ENCODE results near the gene BIRC6. TPM values are rescaled to one million over a fixed set of nuclear protein-coding genes. Genes with fewer than 3 reads are reported as not detected.

BIRC6 gene
- total RNA-seq, 2 donors from 2014 or later, result 149 to 160 TPM

DNA sequence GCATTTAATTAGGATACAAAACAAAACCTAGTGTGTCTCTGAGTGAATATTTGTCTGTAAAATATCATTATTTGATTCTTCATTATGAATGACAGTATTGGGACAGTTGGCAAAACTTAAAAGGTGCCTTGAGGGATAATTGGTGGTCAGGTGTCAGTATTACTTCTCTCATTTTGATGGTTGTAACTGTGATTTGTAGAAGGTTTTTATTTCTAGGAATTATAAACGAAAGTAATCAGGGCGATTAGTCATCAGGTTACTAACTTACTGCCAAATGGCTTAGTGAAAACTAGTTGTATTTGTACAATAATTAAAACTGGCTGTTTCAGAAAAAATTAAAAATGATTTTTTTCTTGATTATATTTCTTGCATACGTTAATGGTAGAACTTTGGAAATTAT lies 117.6 kb downstream of the BIRC6 start:
- no peak overlapping the region for H3K27ac ChIP-seq
- peaks cover 12% of the 10 kb centered on the region for H3K36me3 ChIP-seq
- ATAC-seq (ENCODE audit: insufficient number of reproducible peaks, low FRiP score, low read depth), result no peak
- no peaks in the 10 kb centered on the region for H3K4me1 ChIP-seq (ENCODE audit: control insufficient read depth in 1 of 2, low read depth in 2 of 2)
- H3K9me3 ChIP-seq, result no peaks in the 10 kb centered on the region
- no peak overlapping the region for H3K4me3 ChIP-seq
- no peak for TF ChIP-seq CTCF (IDR thresholded peaks at IDR 0.05)
- no peak for DNase-seq (ENCODE audit: low spot score)
- H3K27me3 ChIP-seq (replicated peaks; ENCODE audit: insufficient read depth), result no peaks in the 10 kb centered on the region

- ATAC-seq (ENCODE audit: insufficient number of reproducible peaks, low FRiP score, low read depth), result no peak
- no peak for DNase-seq (ENCODE audit: low spot score)
- no peak for TF ChIP-seq CTCF (IDR thresholded peaks at IDR 0.05)
- no peak overlapping the region for H3K4me3 ChIP-seq
- H3K27me3 ChIP-seq (replicated peaks; ENCODE audit: insufficient read depth), result no peaks in the 10 kb centered on the region
- H3K36me3 ChIP-seq, result peaks cover 28% of the 10 kb centered on the region
- no peak overlapping the region for H3K27ac ChIP-seq
- no peaks in the 10 kb centered on the region for H3K4me1 ChIP-seq (ENCODE audit: control insufficient read depth in 1 of 2, low read depth in 2 of 2)
- H3K9me3 ChIP-seq, result no peaks in the 10 kb centered on the region
Measured at GRCh38 chr2:32478889-32479620, 122.2 kb downstream of the BIRC6 start.

DNA sequence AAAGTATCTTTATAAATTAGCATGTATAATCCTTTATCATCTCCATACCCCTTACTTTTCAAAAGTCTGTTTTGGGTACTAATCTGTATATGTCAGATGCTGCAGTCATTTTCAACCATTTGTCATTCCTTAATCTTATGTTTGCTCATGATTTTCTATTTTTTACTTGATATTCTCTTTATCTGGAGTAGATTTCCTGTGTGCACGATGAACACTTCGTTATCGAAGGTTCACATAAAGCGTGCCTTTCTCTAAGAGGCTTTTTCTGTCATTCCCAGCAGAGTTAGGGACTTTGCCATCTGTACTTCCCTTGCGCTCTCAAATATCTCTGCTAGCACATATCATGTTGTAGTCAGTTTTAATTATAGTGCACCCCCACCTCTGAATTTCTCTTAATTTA lies 123.2 kb downstream of the BIRC6 start:
- Histone ChIP-seq H3K4me1 (ENCODE audit: control insufficient read depth in 1 of 2, low read depth in 2 of 2) (peaks cover 2 to 4% of the 10 kb centered on the region in 2 donors), H3K27me3 (replicated peaks; ENCODE audit: insufficient read depth) (no peaks in the 10 kb centered on the region), H3K36me3 (peaks cover 28% of the 10 kb centered on the region), H3K4me3 (no peak overlapping the region), H3K9me3 (no peaks in the 10 kb centered on the region), H3K27ac (no peak overlapping the region)
- ATAC-seq (ENCODE audit: insufficient number of reproducible peaks, low FRiP score, low read depth), result no peak
- no peak for DNase-seq (ENCODE audit: low spot score)
- no peak for TF ChIP-seq CTCF (IDR thresholded peaks at IDR 0.05)

- ATAC-seq (ENCODE audit: insufficient number of reproducible peaks, low FRiP score, low read depth), result no peak
- H3K4me3 ChIP-seq, result no peak overlapping the region
- no peak for DNase-seq (ENCODE audit: low spot score)
- peaks cover 2 to 4% of the 10 kb centered on the region in 2 donors for H3K4me1 ChIP-seq (ENCODE audit: control insufficient read depth in 1 of 2, low read depth in 2 of 2)
- no peaks in the 10 kb centered on the region for H3K9me3 ChIP-seq
- no peak for TF ChIP-seq CTCF (IDR thresholded peaks at IDR 0.05)
- no peak overlapping the region for H3K27ac ChIP-seq
- peaks cover 45% of the 10 kb centered on the region for H3K36me3 ChIP-seq
- H3K27me3 ChIP-seq (replicated peaks; ENCODE audit: insufficient read depth), result no peaks in the 10 kb centered on the region
Measured at GRCh38 chr2:32482471-32482870, 125.6 kb downstream of the BIRC6 start.

DNA sequence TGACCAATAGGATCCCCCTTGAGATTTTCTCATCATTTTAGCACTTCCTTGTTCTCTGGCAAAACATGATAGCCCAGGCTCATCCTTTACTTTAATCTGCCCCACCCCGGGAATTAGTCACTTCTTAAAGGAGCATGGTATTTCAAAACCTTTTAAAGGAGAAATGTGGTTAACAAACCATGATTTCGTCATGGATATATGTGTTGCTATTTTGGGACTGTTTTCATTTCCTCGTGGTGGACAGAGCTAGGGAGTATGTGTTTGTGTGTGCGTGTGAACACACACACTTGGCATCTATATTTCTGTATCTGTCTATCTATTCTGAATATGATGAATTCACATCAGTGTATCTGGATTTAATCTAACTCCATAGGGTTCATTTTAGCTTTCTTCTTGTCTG lies 128.1 kb downstream of the BIRC6 start:
- DNase-seq (ENCODE audit: low spot score) (no peak), ATAC-seq (ENCODE audit: insufficient number of reproducible peaks, low FRiP score, low read depth) (no peak)
- peaks cover 44% of the 10 kb centered on the region for H3K36me3 ChIP-seq
- no peak overlapping the region for H3K27ac ChIP-seq
- H3K4me3 ChIP-seq, result no peak overlapping the region
- TF ChIP-seq CTCF (IDR thresholded peaks at IDR 0.05), result no peak
- peaks cover 2 to 4% of the 10 kb centered on the region in 2 donors for H3K4me1 ChIP-seq (ENCODE audit: control insufficient read depth in 1 of 2, low read depth in 2 of 2)
- no peaks in the 10 kb centered on the region for H3K9me3 ChIP-seq
- H3K27me3 ChIP-seq (replicated peaks; ENCODE audit: insufficient read depth), result no peaks in the 10 kb centered on the region
